Measurements from ENCODE around the gene CAMTA1. TPM values are rescaled to one million over a fixed set of nuclear protein-coding genes. Genes with fewer than 3 reads are reported as not detected.

Gene CAMTA1
- polyA plus RNA-seq, 1 donor from 2014 or later, result 162 TPM

GRCh38 chr1:7258589-7259135, 473.4 kb downstream of the CAMTA1 start:
- no peaks in the 10 kb centered on the region for H3F3A ChIP-seq (ENCODE audit: insufficient read depth, low read length, poor library complexity, severe bottlenecking)
- H3K9me2 ChIP-seq (ENCODE audit: insufficient read depth, low read length), result no peaks in the 10 kb centered on the region
- no peaks in the 10 kb centered on the region for H3K27me3 ChIP-seq (ENCODE audit: insufficient read depth, low read depth, low read length)
- H3K9me3 ChIP-seq (ENCODE audit: low read length), result no peaks in the 10 kb centered on the region
- no peak overlapping the region for H3K4me2 ChIP-seq (ENCODE audit: low read length)
- H3K27ac ChIP-seq (ENCODE audit: low read length), result no peak overlapping the region
- H3K36me3 ChIP-seq (ENCODE audit: insufficient read depth, low read length), result no peaks in the 10 kb centered on the region
- H4K20me1 ChIP-seq (ENCODE audit: insufficient read depth), result no peaks in the 10 kb centered on the region
- no peak overlapping the region for H2AFZ ChIP-seq (ENCODE audit: low read depth, low read length)
- H3K79me2 ChIP-seq (replicated peaks; ENCODE audit: insufficient read depth, low read length), result no peaks in the 10 kb centered on the region
- no peak overlapping the region for H3K4me3 ChIP-seq (ENCODE audit: low read length)
- no peak overlapping the region for H3K9ac ChIP-seq (ENCODE audit: low read length)
- TF ChIP-seq MXI1 (conservative IDR thresholded peaks at IDR 0.05; ENCODE audit: poor library complexity, severe bottlenecking) (no peak), CTCF (IDR thresholded peaks at IDR 0.05; ENCODE audit: poor library complexity, severe bottlenecking) (no peak), EZH2 (IDR thresholded peaks at IDR 0.05; ENCODE audit: borderline replicate concordance, insufficient read depth, low read length, poor library complexity, severe bottlenecking) (no peak), EP300 (conservative IDR thresholded peaks at IDR 0.05; ENCODE audit: poor library complexity, severe bottlenecking) (no peak), SMC3 (conservative IDR thresholded peaks at IDR 0.05; ENCODE audit: poor library complexity) (no peak), TAF1 (IDR thresholded peaks at IDR 0.05; ENCODE audit: low read depth) (no peak), RAD21 (conservative IDR thresholded peaks at IDR 0.05) (no peak)

GRCh38 chr1:7259955-7260354, 474.7 kb downstream of the CAMTA1 start:
- Histone ChIP-seq H3K27ac (ENCODE audit: low read length) (no peak overlapping the region), H3F3A (ENCODE audit: insufficient read depth, low read length, poor library complexity, severe bottlenecking) (no peaks in the 10 kb centered on the region), H3K9me3 (ENCODE audit: low read length) (no peaks in the 10 kb centered on the region), H3K4me2 (ENCODE audit: low read length) (no peak overlapping the region), H3K79me2 (replicated peaks; ENCODE audit: insufficient read depth, low read length) (no peaks in the 10 kb centered on the region), H2AFZ (ENCODE audit: low read depth, low read length) (no peak overlapping the region), H4K20me1 (ENCODE audit: insufficient read depth) (no peaks in the 10 kb centered on the region), H3K9me2 (ENCODE audit: insufficient read depth, low read length) (no peaks in the 10 kb centered on the region), H3K27me3 (ENCODE audit: insufficient read depth, low read depth, low read length) (no peaks in the 10 kb centered on the region), H3K4me3 (ENCODE audit: low read length) (no peak overlapping the region), H3K36me3 (ENCODE audit: insufficient read depth, low read length) (no peaks in the 10 kb centered on the region), H3K9ac (ENCODE audit: low read length) (no peak overlapping the region)
- TF ChIP-seq SMC3 (conservative IDR thresholded peaks at IDR 0.05; ENCODE audit: poor library complexity), result no peak

- H3K9ac ChIP-seq (ENCODE audit: low read length), result no peak overlapping the region
- H3K36me3 ChIP-seq (ENCODE audit: insufficient read depth, low read length), result no peaks in the 10 kb centered on the region
- TF ChIP-seq RAD21 (conservative IDR thresholded peaks at IDR 0.05) (no peak), CTCF (IDR thresholded peaks at IDR 0.05; ENCODE audit: poor library complexity, severe bottlenecking) (no peak)
- no peak overlapping the region for H3K27ac ChIP-seq (ENCODE audit: low read length)
- H3K9me3 ChIP-seq (ENCODE audit: low read length), result no peaks in the 10 kb centered on the region
- H3K4me2 ChIP-seq (ENCODE audit: low read length), result no peak overlapping the region
- no peak overlapping the region for H3K4me3 ChIP-seq (ENCODE audit: low read length)
- H3F3A ChIP-seq (ENCODE audit: insufficient read depth, low read length, poor library complexity, severe bottlenecking), result no peaks in the 10 kb centered on the region
- no peaks in the 10 kb centered on the region for H3K27me3 ChIP-seq (ENCODE audit: insufficient read depth, low read depth, low read length)
- H3K9me2 ChIP-seq (ENCODE audit: insufficient read depth, low read length), result no peaks in the 10 kb centered on the region
- H2AFZ ChIP-seq (ENCODE audit: low read depth, low read length), result no peak overlapping the region
- H3K79me2 ChIP-seq (replicated peaks; ENCODE audit: insufficient read depth, low read length), result no peaks in the 10 kb centered on the region
- H4K20me1 ChIP-seq (ENCODE audit: insufficient read depth), result no peaks in the 10 kb centered on the region
Measured at GRCh38 chr1:7261490-7261889, 476.2 kb downstream of the CAMTA1 start.

Measured in neural cell (in vitro differentiated cells).